Calu3 (cell line): Measurements from ENCODE around the gene MLLT1. TPM values are rescaled to one million over a fixed set of nuclear protein-coding genes. Genes with fewer than 3 reads are reported as not detected.
"Not testable (repeated sequence)": the region's sequence is repeated elsewhere in the genome, so short reads cannot be mapped to it uniquely, and the experiment has no call there.

Experiments used
- BruUV-seq: library from RNA; stranded (reverse); fragments of 400-500 nt; replicated peaks from 2 replicates; lab custom pipeline; 2021; lab: Mats Ljungman, UMichigan
- CTCF ChIA-PET: fragments of 300-600 bp; sonication (Branson Sonifier 250); formaldehyde crosslinking; loops from one replicate; lab custom pipeline; 2022; ENCODE audit warnings: antibody characterized with exemption; lab: Charles Lee
- DNase-seq: peaks from one replicate; pipeline ENCODE4 v3.0.0; 2022
- H3K27ac Mint-ChIP-seq: one replicate; pipeline ENCODE4 v1.8.0; 2022; ENCODE audit warnings: mixed read lengths; ENCODE audit not compliant: unreplicated experiment
- H3K27me3 Mint-ChIP-seq: one replicate; pipeline ENCODE4 v1.8.0; 2022; ENCODE audit warnings: mixed read lengths; ENCODE audit not compliant: unreplicated experiment
- H3K36me3 Mint-ChIP-seq: one replicate; pipeline ENCODE4 v1.8.0; 2022; ENCODE audit warnings: mild to moderate bottlenecking, moderate library complexity, mixed read lengths; ENCODE audit not compliant: insufficient read depth, unreplicated experiment
- H3K4me1 Mint-ChIP-seq: one replicate; pipeline ENCODE4 v1.8.0; 2022; ENCODE audit warnings: mild to moderate bottlenecking, low read depth, mixed read lengths; ENCODE audit not compliant: unreplicated experiment
- H3K4me3 Mint-ChIP-seq: one replicate; pipeline ENCODE4 v1.8.0; 2022; ENCODE audit warnings: mild to moderate bottlenecking, low read depth, moderate library complexity, mixed read lengths; ENCODE audit not compliant: unreplicated experiment
- H3K9me3 Mint-ChIP-seq: one replicate; pipeline ENCODE4 v1.8.0; 2022; ENCODE audit warnings: low read depth, mixed read lengths; ENCODE audit not compliant: unreplicated experiment
- intact Hi-C: fragments of 100-400 bp; cut with micrococcal nuclease; formaldehyde crosslinking; loops from one replicate; pipeline ENCODE4 v1.10.0; 2022; ENCODE audit not compliant: unreplicated experiment
- total RNA-seq: library from RNA; stranded (reverse); gene quantifications from 2 replicates; pipeline ENCODE4 v1.2.3, GENCODE V29; 2022
- TF ChIP-seq, protein P1 (sequence below): fragments of 200-600 bp; IDR thresholded peaks from one replicate; pipeline ENCODE4 v1.8.0; 2022; ENCODE audit warnings: antibody characterized with exemption; ENCODE audit not compliant: unreplicated experiment

Gene MLLT1
- total RNA-seq, 1 experiment from 2014 or later: 49.8 TPM

DNA sequence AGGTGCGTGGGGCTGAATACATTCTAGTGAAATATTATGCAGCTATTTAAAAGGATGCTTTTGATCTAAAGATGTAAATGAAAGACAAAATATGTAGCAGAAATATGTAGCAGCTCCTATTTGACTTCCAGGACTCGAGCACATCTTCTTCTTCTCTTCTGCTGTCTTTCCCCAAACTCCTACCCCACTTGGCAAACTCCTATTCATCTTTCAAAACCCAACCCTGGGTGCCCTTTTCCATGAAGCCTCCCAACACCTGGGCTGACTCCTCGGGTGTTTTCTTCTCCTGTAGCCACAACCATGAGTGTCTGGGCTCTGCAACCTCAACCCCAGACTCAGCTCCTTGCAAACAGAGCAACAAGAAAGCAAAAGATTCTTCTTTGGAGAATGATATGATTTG lies 42.5 kb upstream of the MLLT1 start:
- Mint-ChIP-seq H3K4me3 (no peak overlapping the region), H3K27ac (no peak overlapping the region), H3K36me3 (no peaks in the 10 kb centered on the region), H3K9me3 (no peaks in the 10 kb centered on the region), H3K4me1 (no peaks in the 10 kb centered on the region), H3K27me3 (peaks cover 53% of the 10 kb centered on the region)
- intact Hi-C loops: no loop called here
- CTCF ChIA-PET: no interaction called here
- DNase-seq: no peak
- no TSS peak for BruUV-seq
- TF ChIP-seq, protein P1, sequence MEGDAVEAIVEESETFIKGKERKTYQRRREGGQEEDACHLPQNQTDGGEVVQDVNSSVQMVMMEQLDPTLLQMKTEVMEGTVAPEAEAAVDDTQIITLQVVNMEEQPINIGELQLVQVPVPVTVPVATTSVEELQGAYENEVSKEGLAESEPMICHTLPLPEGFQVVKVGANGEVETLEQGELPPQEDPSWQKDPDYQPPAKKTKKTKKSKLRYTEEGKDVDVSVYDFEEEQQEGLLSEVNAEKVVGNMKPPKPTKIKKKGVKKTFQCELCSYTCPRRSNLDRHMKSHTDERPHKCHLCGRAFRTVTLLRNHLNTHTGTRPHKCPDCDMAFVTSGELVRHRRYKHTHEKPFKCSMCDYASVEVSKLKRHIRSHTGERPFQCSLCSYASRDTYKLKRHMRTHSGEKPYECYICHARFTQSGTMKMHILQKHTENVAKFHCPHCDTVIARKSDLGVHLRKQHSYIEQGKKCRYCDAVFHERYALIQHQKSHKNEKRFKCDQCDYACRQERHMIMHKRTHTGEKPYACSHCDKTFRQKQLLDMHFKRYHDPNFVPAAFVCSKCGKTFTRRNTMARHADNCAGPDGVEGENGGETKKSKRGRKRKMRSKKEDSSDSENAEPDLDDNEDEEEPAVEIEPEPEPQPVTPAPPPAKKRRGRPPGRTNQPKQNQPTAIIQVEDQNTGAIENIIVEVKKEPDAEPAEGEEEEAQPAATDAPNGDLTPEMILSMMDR: no peak

DNA sequence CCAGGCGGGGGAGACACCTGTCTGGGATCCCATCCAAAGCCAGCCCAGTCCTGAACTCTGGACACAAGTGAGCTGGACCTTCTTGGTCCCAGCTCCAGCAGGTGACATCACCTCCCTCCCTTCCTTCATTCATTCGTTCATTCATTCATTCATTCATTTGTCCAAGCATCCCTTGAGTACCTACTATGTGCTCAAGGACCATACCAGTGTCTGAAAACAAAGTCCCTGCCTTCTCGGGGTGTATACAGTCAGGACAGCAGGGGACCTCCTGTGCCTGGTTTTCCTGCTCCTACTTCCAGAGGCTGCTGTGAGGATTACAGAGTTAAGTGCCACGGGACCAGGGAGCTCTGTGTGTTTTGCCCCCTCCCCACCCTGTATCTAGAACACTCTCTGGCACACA lies 39.6 kb upstream of the MLLT1 start:
- TF ChIP-seq, protein P1: no peak
- intact Hi-C loops: no loop called here
- DNase-seq: no peak
- Mint-ChIP-seq H3K27me3 (peaks cover 27% of the 10 kb centered on the region), H3K9me3 (no peaks in the 10 kb centered on the region), H3K36me3 (no peaks in the 10 kb centered on the region), H3K4me3 (no peak overlapping the region), H3K27ac (no peak overlapping the region), H3K4me1 (no peaks in the 10 kb centered on the region)
- BruUV-seq: no TSS peak
- CTCF ChIA-PET: interaction anchor here (1.8 kb wide), 1 partner anchor 9 kb away, joined by 4 read pairs; no protein-coding TSS in a partner anchor

GRCh38 chr19:6318772-6319171 lies 39.0 kb upstream of the MLLT1 start:
- intact Hi-C loops: no loop called here
- CTCF ChIA-PET: interaction anchor here (1.8 kb wide), 1 partner anchor 10 kb away, joined by 4 read pairs; no protein-coding TSS in a partner anchor
- H3K27ac Mint-ChIP-seq: no peak overlapping the region
- no peaks in the 10 kb centered on the region for H3K9me3 Mint-ChIP-seq
- BruUV-seq: no TSS peak
- no peaks in the 10 kb centered on the region for H3K36me3 Mint-ChIP-seq
- no peak overlapping the region for H3K4me3 Mint-ChIP-seq
- no peaks in the 10 kb centered on the region for H3K4me1 Mint-ChIP-seq
- TF ChIP-seq, protein P1: no peak
- no peak for DNase-seq
- H3K27me3 Mint-ChIP-seq: peaks cover 21% of the 10 kb centered on the region

GRCh38 chr19:6315646-6316045 lies 35.9 kb upstream of the MLLT1 start:
- H3K27ac Mint-ChIP-seq, DNase-seq, CTCF ChIA-PET, H3K36me3 Mint-ChIP-seq, H3K4me1 Mint-ChIP-seq, H3K4me3 Mint-ChIP-seq, intact Hi-C loops, H3K9me3 Mint-ChIP-seq, BruUV-seq: not testable (repeated sequence)
- H3K27me3 Mint-ChIP-seq: peaks cover 21% of the 10 kb centered on the region

DNA sequence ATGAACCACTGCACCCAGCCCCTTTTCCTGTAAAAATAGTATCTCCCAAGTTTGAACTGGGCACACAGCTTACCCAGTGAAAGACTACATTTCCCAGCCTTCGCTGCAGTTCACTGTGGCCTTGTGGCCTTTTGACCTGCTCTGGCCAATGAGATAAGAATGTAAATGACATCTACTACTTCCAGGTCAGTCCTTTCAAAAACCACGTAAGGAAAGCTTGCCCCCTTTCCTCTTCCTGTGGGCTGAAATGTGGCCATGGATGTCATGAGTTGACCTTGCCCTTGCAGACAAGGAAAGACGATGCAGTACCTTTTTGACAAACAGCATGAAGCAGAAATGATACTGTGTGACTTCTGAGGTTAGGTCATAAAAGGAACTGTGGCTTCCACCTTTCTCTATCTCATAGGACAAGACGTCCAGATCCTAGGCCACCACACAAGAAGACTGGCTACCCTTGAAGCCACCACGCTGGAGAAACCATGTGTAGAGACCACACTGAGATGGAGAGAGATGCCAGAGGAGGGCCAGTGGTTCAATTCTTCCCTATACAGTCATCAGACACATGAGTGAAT lies 33.7 kb upstream of the MLLT1 start:
- BruUV-seq: no TSS peak
- no peaks in the 10 kb centered on the region for H3K36me3 Mint-ChIP-seq
- H3K4me1 Mint-ChIP-seq: no peaks in the 10 kb centered on the region
- DNase-seq: no peak
- intact Hi-C loops: no loop called here
- TF ChIP-seq, protein P1: no peak
- CTCF ChIA-PET: no interaction called here
- no peak overlapping the region for H3K27ac Mint-ChIP-seq
- H3K4me3 Mint-ChIP-seq: no peak overlapping the region
- no peaks in the 10 kb centered on the region for H3K9me3 Mint-ChIP-seq
- peaks cover 27% of the 10 kb centered on the region for H3K27me3 Mint-ChIP-seq
